CD4-positive, alpha-beta T cell treated with Interleukin-6 for 4 hours (primary cell): ENCODE results near the gene LYPLA2.
"Not testable (repeated sequence)": the region's sequence is repeated elsewhere in the genome, so short reads cannot be mapped to it uniquely, and the experiment has no call there.

Experiments
- DNase-seq: peaks from one replicate; pipeline ENCODE4 v3.0.0-alpha.2; 2020; ENCODE audit warnings: mixed read lengths

LYPLA2 gene

DNA sequence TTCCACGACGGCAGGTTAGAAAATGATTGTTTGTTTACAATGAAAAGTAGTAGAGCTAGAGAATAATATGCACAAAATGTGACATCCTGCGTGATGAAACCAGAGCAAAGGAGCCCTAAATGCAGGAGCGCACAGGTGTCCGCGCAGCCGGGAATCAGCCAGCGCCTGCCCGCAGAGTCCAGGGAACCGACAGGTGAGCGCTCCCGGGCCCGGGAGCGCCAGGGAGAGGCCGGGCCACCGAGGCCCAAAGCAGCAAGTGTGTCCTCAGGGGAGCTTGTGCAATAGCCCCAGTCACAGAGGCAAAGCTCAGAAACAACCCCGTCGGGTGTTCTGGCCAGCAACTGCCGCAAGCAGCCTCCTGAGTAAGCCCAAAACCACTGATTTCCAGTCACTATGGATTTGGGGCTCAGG is 10.4 kb downstream of the LYPLA2 start:
- DNase-seq = no peak

DNA sequence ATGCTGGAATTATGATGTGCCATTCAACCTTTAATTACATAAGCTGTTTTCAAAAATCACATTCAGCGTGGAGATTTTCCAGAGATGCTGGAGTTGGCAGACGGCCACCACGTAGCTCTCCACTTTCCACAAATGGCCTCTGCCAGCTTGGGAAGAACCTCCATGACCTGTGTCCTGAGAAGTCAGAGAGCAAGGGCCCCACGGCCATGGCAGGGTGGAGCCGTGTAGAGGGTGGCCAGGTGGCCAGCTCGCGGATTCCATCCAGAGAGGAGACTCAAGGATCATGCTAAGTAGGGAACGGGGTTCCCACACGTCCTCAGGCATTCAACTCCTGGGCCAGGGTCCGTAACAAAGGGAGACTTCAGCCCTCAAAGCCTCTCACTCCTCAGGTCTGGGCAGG is 10.9 kb downstream of the LYPLA2 start:
- no peak for DNase-seq

DNA sequence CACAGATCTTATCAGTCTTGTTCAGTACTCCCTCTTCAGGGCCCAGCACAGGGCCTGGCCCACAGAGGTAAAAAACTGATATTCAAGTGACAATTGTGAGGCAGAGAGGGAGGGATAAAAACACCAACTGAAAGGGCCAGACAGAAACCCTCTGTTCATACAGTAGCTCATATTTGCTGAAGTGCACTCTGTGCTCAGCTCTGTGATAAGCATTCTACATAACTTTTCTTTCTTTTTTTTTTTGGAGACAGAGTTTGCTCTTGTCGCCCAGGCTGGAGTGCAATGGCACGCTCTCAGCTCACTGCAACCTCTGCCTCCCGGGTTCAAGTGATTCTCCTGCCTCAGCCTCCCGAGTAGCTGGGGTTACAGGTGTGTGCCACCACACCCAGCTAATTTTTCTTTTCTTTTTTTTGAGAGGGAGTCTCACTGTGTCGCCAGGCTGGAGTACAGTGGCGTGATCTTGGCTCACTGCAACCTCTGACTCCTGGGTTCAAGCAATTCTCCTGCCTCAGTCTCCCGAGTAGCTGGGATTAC is 11.9 kb downstream of the LYPLA2 start:
- not testable (repeated sequence) for DNase-seq

DNA sequence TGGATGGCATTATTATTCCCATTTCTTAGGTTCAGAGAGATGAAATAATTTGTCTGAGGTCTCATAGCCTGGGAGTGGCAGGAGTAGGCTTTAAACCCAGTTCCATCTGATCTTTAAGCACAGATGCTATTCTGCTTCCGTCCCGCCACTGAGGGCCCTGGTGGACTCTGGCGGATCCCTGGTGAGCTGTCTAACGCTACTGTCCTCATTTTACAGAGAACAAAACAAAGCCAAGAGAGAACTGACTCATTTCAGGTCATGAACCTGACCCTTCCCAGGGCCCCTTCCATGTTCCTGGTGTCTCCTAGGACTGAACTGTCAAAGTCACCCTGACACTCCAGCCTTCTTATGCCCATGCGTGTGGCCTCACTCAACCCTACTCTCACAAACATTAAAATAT is 12.7 kb downstream of the LYPLA2 start:
- DNase-seq = no peak

DNA sequence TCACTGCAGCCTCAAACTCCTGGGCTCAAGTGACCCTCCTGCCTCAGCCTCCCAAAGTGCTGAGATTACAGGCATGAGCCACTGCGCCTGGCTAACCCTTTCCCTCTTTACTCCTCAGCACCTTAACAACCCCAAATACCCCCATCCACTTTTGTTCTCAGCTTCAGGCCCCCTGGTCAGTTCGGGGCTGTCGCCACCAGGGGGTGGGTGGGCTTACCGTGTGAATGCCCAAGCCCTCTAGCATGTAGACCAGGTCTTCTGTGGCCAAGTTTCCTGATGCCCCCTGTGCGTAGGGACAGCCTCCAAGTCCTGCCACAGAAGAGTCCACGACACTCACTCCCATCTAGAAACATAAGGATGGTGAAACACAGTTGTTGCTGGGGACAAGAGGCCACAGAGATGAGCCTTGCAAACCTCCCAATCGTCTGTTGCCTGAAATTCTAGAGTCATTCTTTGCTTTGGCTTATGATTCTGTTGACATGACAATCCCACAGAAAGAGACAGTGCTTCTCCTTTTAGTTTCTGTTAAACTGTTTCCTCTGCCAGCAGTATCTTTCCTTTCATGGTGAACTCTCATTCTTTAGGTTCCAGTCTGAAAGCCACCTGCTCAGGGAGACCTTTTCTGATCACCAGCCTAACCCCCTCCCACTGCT is 13.4 kb downstream of the LYPLA2 start:
- no peak for DNase-seq

DNA sequence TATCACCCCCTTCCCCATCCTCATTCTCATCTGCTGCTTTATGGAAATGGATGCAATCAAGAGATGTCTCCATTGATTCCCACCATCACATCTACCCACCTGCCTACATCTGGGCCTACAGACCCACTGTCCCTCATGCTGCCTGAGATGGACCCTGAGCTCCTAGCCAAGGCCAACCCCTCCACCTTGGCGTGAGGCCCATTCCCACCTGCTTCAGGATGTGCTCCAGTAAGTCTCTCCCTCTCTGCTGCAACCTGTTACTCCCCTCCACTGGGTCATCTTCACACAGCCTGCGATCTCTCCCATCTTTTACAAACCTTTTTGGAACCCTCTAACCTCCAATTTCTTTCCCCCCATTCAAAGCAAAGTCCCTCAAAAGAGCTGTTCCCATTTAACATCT is 14.1 kb downstream of the LYPLA2 start:
- DNase-seq = no peak

DNA sequence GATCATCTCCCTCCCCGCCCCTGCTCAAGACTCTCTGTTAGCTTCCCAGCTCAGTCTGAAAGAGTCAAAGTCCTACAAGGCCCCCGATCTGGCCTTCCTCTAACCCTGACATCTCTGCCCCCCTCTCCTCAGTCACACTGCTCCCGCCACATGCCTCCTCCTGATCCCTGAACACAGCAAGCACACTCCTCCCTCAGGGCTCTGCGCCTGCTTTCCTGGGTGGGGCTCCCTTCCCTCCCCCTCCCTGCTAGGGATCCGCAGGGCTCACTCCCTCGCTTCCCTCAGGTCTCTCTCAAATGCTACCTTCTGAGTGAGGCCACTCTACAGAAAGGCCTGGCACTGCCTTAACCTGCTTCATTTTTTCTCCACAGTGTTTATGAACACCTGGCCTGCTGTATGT is 15.3 kb downstream of the LYPLA2 start:
- no peak for DNase-seq

DNA sequence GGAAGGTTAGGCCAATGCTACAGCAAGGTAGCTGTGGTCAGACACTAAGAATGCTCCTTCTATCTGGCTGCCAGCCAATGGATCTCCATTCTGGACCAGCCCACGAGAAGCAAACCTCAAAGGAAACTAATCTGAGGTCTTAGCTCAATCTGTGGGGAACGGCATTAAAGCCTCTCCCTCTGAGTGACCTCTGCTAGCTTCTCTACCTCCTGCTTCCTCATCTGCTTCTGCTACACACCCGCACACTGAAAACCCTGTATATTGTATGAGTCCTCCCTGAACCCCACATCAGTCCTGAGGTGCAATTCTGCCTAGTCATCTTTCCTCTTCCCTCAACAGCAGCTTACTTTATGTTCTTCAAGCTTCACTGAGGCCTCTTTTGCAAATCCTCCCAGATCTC is 16.5 kb downstream of the LYPLA2 start:
- no peak for DNase-seq

DNA sequence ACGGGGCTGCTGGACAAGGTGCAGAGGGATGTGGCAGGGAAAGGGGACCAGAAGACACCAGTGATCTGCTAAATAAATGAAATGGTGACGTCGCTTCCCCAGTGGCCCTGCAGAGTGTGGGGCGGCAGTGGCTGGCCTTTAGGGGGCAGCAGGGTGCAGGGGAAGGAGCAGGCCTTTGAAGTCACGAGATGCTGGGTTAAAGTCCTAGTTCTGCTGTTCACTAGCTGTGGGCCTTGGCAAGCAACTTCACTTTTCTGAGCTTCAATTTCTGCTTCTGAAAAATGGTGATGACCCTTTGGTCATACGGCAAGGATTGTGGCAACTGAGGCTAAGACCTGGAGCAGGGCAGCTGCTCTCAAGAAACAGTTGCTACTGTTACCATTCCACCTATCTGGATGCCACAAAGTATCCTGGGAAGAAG is 18.8 kb downstream of the LYPLA2 start:
- DNase-seq = peak; percentile 87

DNA sequence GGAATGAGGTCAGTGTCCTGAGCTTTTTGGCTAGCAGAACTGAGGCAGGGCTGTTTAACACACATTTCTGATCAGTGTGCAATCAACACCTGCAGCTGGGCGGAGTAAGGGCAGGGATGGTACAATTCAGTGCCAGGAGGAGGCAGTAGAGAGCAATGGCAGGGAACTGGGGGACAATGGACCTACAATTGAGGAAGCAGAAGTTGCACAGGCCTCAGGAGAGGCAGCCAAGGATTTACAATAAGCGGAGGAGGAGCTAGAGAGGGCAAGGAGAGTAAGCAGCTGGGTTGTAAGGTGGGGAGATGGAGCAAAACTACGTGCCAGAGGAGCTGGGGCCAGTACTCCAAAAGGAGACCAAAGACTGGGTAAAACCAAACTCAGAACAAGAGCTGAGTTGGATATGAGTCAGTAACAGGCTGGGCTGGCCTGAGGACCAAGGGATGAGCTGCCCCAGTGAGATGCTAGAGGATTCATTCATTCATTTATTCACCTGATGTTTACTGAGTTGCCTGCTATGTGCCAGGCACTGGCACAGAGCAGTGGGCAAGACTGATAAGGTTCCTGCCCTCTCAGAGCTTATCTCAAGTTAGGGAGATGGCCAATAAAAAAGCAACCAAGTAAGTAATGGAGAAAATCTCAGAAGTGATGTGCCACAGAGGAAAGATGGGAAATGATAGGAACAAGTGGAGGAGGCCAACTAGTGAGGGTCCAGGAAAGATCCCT is 20.0 kb downstream of the LYPLA2 start:
- DNase-seq = peak; percentile 57

DNA sequence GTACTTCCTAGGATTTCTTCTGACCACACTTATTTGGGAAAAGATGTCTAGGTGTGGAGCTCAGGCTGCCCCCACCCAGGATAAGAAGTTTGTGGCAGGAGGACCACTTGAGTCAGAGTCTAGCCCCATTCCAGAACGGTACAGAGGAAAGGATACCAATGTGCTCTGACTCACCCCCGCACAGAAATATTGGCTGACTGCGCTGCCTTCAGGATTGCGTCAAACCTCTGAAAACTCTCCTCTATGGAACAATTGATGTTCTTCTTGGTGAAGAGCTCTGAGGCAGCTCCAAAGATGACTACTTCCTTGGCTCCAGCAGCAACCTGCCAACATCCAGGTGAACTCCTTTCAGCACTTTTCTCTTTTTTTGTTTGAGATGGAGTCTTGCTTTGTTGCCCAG is 23.1 kb downstream of the LYPLA2 start:
- no peak for DNase-seq

DNA sequence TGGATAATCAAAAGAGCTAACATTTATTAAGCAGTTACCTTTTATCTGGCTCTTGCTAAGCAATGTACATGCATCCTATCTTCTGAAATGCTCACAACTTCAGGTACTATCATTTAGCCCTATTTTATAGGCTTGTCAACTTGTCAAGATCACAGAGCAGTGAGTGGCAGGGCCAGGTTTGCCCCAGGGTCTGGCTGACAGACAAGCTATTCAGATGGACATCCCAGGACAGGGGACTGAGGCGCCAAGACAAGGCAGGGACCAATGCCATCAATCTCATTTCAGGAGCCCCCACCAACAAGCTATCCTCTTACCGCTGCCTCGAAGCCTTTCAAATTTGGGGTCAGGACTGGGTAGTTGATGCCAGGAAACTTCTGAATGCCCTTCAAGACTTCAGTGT is 25.4 kb downstream of the LYPLA2 start:
- DNase-seq = no peak

DNA sequence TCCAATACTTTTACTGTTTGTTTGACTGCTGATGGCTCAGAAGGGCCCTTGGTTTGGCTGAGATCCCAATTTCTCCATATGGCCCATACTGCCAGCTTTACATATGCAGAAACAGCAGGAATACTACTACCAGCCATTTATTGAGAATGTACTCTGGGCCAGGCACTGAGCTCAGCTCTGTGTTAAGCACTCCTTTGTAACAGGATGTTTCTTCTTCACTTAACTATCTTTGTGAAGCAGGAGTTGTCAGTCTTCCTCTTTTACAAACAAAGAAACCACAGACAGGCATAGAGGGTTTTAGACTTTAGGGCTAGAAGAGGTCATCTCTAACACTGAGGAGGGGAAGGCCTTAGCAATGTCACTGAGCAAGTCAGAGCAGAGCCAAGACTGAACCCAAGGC is 26.0 kb downstream of the LYPLA2 start:
- no peak for DNase-seq

DNA sequence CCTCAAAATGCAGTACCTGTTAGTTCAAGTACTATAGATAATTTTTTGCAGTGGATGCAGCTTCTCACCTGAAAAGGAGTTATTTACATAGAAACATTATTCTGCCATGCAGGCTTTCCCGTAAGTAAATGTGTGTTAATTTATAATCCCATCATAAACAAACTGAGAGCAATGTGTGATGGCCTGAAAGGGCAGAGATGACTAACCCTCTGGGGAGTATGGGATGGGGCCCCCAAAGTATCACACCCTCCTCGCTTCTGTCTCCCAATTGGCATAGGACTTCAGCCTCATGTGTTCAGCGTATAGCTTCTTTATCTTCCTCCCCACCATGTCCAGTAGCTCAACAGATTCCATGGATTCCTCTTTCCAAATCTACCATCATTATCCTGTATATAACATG is 26.7 kb downstream of the LYPLA2 start:
- DNase-seq = no peak

DNA sequence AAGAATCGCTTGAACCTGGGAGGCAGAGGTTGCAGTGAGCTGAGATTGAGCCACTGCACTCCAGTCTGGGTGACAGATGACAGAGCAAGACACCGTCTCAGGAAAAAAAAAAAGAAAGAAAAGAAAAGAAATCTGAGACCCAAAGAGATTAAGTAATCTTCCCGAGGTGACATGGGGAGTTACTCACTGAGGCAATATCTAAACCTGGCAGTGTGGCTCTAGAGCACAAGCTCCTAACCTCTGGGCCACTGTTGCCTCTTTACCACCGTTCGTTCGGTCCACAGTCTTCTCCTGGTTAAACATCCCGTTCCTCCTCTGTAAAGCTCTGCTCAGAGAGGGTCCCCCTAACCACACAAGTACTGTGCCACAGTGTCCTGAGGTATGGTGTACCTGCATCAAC is 32.8 kb downstream of the LYPLA2 start:
- DNase-seq = no peak

DNA sequence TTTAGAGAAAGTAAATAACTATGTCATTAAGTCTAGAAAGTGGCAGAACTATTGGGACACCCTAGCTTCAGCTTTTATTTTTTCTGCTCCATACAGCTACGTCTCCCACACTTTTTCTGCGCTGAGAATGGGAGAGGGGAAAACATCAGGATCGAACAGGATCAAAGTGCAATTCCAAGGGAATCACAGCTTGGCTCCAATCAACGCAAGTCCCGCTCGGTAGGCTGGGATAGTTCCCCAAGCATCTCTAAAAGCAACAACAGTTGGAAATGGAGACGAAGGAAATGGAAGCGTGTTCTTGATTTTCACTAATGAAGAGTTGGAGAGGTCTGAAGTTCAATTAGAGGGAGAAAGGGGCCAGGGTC is 33.7 kb downstream of the LYPLA2 start:
- DNase-seq = no peak

DNA sequence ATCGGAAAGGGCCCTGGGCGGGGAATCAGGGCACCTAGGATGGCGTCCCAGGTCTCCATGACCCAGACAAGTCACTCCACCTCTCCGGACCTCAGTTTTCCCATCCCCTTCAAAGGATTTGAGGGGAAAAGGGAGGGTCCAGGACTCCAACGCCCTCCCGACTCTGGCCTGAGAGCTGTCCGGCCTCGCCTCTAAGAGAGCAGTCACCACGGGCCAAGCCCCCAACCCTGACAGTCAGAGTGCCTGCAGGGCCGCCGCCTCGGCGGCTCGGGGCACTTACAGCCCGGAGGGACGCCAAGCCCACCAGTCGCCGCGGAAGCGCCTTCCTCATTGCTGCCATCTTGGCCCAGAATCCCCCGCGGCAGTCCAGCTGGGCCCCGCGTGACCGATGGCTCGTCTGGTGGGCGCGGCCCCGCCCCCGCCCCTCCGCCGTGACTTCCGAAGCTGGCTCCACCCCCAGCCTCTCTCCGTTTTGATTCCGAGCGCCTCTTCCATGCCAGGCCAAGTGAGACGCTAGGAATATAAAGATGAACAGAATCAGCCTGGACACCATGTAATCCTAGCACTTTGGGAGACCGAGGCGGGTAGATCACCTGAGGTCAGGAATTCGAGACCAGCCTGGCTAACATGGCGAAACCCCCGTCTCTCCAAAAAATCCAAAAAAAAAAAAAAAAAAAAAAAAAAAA is 34.3 kb downstream of the LYPLA2 start, which contains the start of gene HMGCL:
HMGCL (minus strand) TSS at position 354 of the 686 bp plus-strand sequence; CDS start at position 340, 14 bp downstream.
- DNase-seq = peak; percentile 92

DNA sequence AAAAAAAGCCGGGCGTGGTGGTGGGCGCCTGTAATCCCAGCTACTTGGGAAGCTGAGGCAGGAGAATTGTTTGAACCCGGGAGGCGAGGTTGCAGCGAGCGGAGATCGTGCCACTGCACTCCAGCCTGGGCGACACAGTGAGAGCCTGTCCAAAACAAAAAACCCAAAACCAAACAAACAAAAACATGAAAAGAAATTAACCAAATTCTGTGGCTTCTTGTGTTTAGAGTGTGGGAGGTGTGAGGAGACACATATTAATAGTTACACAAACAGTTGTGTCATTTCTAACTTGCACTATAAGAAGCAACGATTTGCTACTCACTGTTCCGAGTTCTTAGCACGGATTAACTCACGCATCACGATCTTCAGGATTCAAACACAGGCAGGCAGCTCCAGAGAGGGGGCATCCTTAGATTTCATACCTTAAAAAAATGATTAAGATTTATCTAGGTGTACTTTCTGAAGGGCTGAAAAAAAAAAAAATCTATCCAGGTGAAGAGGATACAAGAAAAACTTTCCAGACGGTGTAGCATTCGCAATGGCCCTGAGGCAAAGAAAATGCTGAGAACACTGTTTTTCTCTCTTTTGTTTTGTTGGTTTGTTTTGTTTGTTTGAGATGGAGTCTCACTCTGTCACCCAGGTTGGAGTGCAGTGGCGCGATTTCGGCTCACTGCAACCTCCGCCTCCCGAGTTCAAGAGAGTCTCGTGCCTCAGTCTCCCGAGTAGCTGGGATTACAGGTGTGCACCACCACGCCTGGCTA is 35.0 kb downstream of the LYPLA2 start:
- DNase-seq = no peak

DNA sequence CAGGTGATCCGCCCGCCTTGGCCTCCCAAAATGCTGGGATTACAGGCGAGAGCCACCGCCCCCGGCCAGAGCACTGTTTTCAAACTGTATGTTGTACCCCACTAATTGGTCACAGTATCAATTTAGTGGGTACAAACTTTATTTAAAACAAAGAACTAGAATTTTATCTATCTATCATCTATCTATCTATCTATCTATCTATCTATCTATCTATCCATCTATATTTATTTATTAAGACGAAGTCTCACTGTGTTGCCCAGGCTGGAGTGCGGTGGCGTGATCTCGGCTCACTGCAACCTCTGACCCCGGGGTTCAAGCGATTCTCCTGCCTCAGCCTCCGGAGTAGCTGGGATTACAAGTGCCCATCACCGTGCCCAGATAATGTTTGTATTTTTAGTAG is 35.6 kb downstream of the LYPLA2 start:
- not testable (repeated sequence) for DNase-seq

DNA sequence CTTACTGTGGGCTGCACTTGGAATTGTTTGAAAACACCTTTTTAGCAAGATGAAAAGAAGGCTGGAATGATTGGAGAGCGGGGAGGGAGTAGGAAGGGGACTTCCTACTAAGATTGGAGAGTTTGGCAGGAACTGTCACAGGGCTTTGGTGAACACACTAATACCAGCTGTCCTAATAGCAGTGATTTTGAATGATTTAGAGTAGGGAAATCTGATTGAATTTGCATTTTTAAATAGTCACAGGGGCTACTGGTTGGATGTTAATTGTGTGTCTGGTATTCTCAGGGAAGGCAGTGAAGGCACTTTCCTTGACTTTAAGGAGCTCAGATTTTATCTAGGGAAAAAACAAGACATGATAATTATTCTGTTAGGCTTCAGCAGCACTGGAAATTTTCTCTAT is 36.8 kb downstream of the LYPLA2 start:
- no peak for DNase-seq

DNA sequence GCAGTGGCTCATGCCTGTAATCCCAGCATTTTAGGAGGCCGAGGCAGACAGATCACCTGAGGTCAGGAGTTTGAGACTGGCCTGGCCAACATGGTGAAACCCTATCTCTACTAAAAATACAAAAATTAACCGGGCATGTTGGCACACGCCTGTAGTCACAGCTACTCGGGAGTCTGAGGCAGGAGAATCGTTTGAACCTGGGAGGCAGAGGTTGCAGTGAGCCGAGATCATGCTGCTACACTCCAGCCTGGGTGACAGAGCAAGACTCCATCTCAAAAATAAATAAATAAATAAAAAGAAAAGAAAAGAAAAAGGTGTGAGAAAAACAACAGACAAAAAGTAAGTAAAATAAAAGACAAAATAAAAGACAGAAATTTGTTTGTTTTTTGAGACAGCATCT is 43.2 kb downstream of the LYPLA2 start:
- DNase-seq = not testable (repeated sequence)

DNA sequence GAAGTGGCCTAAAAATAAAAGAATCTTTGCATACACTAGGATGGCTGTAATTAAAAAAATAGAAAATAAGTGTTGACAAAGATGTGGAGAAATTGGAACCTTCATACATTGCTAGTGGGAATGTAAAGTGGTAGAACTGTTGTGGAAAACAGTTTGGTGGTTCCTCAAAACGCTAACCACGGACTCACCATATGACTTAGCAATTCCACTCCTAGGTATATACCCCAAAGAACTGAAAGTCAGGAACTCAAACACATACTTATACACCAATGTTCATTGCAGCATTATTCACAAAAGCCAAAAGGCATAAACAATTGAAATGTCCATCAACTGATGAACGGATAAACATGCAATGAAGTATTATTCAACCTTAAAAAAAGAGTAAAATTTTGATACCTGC is 45.1 kb downstream of the LYPLA2 start:
- no peak for DNase-seq

DNA sequence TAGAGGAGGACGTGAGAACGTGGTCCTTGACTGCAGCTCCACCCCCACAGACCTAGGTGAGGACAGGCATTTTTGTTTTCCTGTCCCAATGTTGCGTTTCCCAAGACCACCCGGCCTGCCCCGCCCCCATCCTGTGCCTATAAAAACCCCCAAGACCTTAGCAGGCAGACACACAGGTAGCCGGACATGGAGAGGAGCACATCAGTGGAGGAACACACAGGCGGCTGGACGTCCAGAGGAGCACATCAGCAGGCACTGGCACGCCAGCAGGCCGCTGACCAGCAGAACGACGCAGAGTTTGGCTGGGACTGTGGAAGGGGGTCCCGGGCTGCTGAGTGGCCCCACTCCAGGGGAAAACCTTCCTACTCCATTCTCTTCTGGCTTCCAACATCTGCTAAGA is 47.0 kb downstream of the LYPLA2 start:
- no peak for DNase-seq
